ENCODE data around the gene MMP26.

MMP26 gene

GRCh38 chr11:4704054-4704789 is at the start of gene MMP26:
Gene MMP26, plus strand, starts transcription at chr11:4704784.
- Histone ChIP-seq H3K27ac (ENCODE audit: low read length) (no peak within 1 kb of the TSS), H3K27me3 (ENCODE audit: insufficient read depth, low read length, poor library complexity) (no peaks in the 10 kb centered on the region), H3K79me2 (ENCODE audit: insufficient read depth, low read length) (no peaks in the 10 kb centered on the region), H3K4me1 (ENCODE audit: insufficient read depth, low read length) (no peaks in the 10 kb centered on the region), H2AFZ (ENCODE audit: low read depth, low read length) (no peak within 1 kb of the TSS), H3K9me3 (ENCODE audit: insufficient read depth, low read length, severe bottlenecking) (no peaks in the 10 kb centered on the region), H3K36me3 (ENCODE audit: insufficient read depth, low read length) (no peaks in the 10 kb centered on the region), H3K4me3 (ENCODE audit: low read depth in 1 of 2, low read length in 2 of 2) (no peak within 1 kb of the TSS), H4K20me1 (ENCODE audit: insufficient read depth, low read length) (no peaks in the 10 kb centered on the region), H3K4me2 (ENCODE audit: insufficient read depth, low read length) (no peak within 1 kb of the TSS), H3K9ac (ENCODE audit: low read depth, low read length) (no peak within 1 kb of the TSS)
- TF ChIP-seq, protein P1, sequence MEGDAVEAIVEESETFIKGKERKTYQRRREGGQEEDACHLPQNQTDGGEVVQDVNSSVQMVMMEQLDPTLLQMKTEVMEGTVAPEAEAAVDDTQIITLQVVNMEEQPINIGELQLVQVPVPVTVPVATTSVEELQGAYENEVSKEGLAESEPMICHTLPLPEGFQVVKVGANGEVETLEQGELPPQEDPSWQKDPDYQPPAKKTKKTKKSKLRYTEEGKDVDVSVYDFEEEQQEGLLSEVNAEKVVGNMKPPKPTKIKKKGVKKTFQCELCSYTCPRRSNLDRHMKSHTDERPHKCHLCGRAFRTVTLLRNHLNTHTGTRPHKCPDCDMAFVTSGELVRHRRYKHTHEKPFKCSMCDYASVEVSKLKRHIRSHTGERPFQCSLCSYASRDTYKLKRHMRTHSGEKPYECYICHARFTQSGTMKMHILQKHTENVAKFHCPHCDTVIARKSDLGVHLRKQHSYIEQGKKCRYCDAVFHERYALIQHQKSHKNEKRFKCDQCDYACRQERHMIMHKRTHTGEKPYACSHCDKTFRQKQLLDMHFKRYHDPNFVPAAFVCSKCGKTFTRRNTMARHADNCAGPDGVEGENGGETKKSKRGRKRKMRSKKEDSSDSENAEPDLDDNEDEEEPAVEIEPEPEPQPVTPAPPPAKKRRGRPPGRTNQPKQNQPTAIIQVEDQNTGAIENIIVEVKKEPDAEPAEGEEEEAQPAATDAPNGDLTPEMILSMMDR (IDR thresholded peaks at IDR 0.05; ENCODE audit: borderline replicate concordance, extremely low read depth, low read length, poor library complexity, severe bottlenecking), result no peak
- TF ChIP-seq EZH2 (IDR thresholded peaks at IDR 0.05; ENCODE audit: borderline replicate concordance, low read depth, low read length, severe bottlenecking), result no peak
- no peak for DNase-seq
- ATAC-seq (ENCODE audit: insufficient read depth, low read depth), result no peak

- no peaks in the 10 kb centered on the region for H3K4me1 ChIP-seq (ENCODE audit: insufficient read depth, low read length)
- no peak overlapping the region for H3K27ac ChIP-seq (ENCODE audit: low read length)
- H3K27me3 ChIP-seq (ENCODE audit: insufficient read depth, low read length, poor library complexity), result peaks cover 8% of the 10 kb centered on the region
- no peak for ATAC-seq (ENCODE audit: insufficient read depth, low read depth)
- H3K79me2 ChIP-seq (ENCODE audit: insufficient read depth, low read length), result no peaks in the 10 kb centered on the region
- no peak for DNase-seq
- no peaks in the 10 kb centered on the region for H4K20me1 ChIP-seq (ENCODE audit: insufficient read depth, low read length)
- H3K4me3 ChIP-seq (ENCODE audit: low read depth in 1 of 2, low read length in 2 of 2), result no peak overlapping the region
- no peaks in the 10 kb centered on the region for H3K9me3 ChIP-seq (ENCODE audit: insufficient read depth, low read length, severe bottlenecking)
- H3K9ac ChIP-seq (ENCODE audit: low read depth, low read length), result no peak overlapping the region
- no peak overlapping the region for H2AFZ ChIP-seq (ENCODE audit: low read depth, low read length)
- H3K36me3 ChIP-seq (ENCODE audit: insufficient read depth, low read length), result no peaks in the 10 kb centered on the region
- TF ChIP-seq, protein P1 (IDR thresholded peaks at IDR 0.05; ENCODE audit: borderline replicate concordance, extremely low read depth, low read length, poor library complexity, severe bottlenecking), result no peak
- no peak for TF ChIP-seq EZH2 (IDR thresholded peaks at IDR 0.05; ENCODE audit: borderline replicate concordance, low read depth, low read length, severe bottlenecking)
- no peak overlapping the region for H3K4me2 ChIP-seq (ENCODE audit: insufficient read depth, low read length)
Observed at GRCh38 chr11:4658629-4659445, 45.7 kb upstream of the MMP26 start.

GRCh38 chr11:4662876-4663275 is 41.7 kb upstream of the MMP26 start:
- no peaks in the 10 kb centered on the region for H3K36me3 ChIP-seq (ENCODE audit: insufficient read depth, low read length)
- H3K27ac ChIP-seq (ENCODE audit: low read length), result no peak overlapping the region
- H3K9me3 ChIP-seq (ENCODE audit: insufficient read depth, low read length, severe bottlenecking), result no peaks in the 10 kb centered on the region
- no peak overlapping the region for H3K4me3 ChIP-seq (ENCODE audit: low read depth in 1 of 2, low read length in 2 of 2)
- no peak for TF ChIP-seq EZH2 (IDR thresholded peaks at IDR 0.05; ENCODE audit: borderline replicate concordance, low read depth, low read length, severe bottlenecking)
- TF ChIP-seq, protein P1 (IDR thresholded peaks at IDR 0.05; ENCODE audit: borderline replicate concordance, extremely low read depth, low read length, poor library complexity, severe bottlenecking), result no peak
- no peak for ATAC-seq (ENCODE audit: insufficient read depth, low read depth)
- H3K9ac ChIP-seq (ENCODE audit: low read depth, low read length), result no peak overlapping the region
- no peak for DNase-seq
- no peak overlapping the region for H3K4me2 ChIP-seq (ENCODE audit: insufficient read depth, low read length)
- no peaks in the 10 kb centered on the region for H4K20me1 ChIP-seq (ENCODE audit: insufficient read depth, low read length)
- no peaks in the 10 kb centered on the region for H3K79me2 ChIP-seq (ENCODE audit: insufficient read depth, low read length)
- H3K27me3 ChIP-seq (ENCODE audit: insufficient read depth, low read length, poor library complexity), result peaks cover 13% of the 10 kb centered on the region
- no peaks in the 10 kb centered on the region for H3K4me1 ChIP-seq (ENCODE audit: insufficient read depth, low read length)
- H2AFZ ChIP-seq (ENCODE audit: low read depth, low read length), result no peak overlapping the region

Measured in DND-41 (cell line).